VCaP (cell line): ENCODE results near the gene PSAPL1.

Source experiments
- H3K27ac ChIP-seq: fragments of 450-650 bp; 2 replicates; pipeline ENCODE4 v1.5.1; 2017
- TF ChIP-seq, protein P1 (sequence below): fragments of 450-650 bp; conservative IDR thresholded peaks from 2 replicates; pipeline ENCODE4 v1.5.1; 2017; ENCODE audit warnings: mild to moderate bottlenecking, moderate library complexity

Gene PSAPL1

DNA sequence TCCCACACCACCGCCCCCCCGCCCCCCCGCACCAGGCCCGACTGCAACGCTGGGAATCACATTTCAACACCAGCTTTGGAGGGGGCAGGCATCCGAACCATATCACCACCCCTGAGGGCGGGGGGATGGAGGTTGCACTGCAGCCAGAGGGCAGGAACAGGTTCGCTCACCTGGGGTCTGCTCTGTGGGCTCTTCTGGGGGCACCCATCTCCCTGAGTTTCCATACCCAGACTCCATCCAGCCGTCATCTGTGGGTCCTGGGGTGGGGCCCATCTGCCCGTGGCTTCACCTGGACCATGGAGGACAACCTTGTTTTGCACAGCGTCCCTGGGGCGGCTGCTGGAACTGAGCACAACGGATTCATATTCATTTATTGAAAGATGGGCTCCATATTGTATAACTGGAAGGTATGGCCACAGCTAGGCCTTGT is 6.9 kb downstream of the PSAPL1 start:
- no peak overlapping the region for H3K27ac ChIP-seq
- TF ChIP-seq, protein P1, sequence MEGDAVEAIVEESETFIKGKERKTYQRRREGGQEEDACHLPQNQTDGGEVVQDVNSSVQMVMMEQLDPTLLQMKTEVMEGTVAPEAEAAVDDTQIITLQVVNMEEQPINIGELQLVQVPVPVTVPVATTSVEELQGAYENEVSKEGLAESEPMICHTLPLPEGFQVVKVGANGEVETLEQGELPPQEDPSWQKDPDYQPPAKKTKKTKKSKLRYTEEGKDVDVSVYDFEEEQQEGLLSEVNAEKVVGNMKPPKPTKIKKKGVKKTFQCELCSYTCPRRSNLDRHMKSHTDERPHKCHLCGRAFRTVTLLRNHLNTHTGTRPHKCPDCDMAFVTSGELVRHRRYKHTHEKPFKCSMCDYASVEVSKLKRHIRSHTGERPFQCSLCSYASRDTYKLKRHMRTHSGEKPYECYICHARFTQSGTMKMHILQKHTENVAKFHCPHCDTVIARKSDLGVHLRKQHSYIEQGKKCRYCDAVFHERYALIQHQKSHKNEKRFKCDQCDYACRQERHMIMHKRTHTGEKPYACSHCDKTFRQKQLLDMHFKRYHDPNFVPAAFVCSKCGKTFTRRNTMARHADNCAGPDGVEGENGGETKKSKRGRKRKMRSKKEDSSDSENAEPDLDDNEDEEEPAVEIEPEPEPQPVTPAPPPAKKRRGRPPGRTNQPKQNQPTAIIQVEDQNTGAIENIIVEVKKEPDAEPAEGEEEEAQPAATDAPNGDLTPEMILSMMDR: no peak

DNA sequence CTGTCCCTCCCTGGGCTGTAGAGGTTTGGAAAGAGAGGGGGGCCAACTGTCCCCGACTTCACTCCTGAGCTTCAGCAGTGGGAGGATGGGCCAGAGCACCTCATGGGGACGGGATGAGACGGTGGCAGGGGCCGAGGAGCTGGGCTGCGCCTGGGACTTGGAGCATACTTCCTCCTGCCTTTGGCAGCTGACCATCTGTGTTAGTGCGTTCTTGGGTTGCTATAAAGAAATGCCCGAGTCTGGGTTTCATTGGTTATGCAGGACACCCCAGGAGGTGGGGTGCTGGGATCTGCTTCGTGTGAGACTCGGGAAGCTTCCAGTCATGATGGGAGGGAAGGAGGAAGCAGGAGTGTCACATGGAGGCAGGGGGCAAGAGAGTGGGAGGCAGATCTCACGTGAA is 7.4 kb downstream of the PSAPL1 start:
- no peak overlapping the region for H3K27ac ChIP-seq

DNA sequence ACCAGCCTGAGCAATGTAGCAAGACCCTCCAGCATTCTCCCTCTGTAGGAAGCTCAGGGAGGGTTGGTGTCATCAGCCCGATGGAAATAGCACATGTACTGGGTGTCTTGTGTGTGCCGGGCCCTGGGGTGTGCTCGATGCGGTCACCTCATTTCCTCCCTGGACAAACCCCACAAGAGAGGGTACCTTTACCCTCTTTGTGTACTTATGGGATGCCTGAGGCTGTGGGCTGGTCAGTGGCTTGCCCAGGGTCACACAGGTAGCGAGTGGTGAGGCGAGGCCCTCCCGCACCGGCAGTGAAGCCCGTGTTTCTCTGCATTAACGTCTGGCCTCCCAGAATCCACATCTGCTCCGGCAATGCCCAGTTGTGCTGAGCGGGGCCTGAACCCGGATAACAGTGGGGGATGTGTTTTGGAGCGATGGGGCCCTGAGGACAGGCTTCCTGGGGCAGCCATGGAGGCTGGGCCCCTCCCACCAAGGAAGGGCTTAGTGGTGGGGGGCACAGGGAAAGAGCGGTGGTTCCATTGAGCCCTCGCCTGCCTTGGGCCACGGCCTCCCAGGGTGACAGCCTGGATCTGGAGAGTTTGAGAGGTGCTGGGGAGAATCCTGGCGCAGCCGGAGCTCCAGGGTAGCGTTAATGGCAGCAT is 8.1 kb downstream of the PSAPL1 start:
- TF ChIP-seq, protein P1: no peak
- no peak overlapping the region for H3K27ac ChIP-seq

More for the DNA sequence above, 7.4 kb downstream of the PSAPL1 start:
- TF ChIP-seq, protein P1: no peak

DNA sequence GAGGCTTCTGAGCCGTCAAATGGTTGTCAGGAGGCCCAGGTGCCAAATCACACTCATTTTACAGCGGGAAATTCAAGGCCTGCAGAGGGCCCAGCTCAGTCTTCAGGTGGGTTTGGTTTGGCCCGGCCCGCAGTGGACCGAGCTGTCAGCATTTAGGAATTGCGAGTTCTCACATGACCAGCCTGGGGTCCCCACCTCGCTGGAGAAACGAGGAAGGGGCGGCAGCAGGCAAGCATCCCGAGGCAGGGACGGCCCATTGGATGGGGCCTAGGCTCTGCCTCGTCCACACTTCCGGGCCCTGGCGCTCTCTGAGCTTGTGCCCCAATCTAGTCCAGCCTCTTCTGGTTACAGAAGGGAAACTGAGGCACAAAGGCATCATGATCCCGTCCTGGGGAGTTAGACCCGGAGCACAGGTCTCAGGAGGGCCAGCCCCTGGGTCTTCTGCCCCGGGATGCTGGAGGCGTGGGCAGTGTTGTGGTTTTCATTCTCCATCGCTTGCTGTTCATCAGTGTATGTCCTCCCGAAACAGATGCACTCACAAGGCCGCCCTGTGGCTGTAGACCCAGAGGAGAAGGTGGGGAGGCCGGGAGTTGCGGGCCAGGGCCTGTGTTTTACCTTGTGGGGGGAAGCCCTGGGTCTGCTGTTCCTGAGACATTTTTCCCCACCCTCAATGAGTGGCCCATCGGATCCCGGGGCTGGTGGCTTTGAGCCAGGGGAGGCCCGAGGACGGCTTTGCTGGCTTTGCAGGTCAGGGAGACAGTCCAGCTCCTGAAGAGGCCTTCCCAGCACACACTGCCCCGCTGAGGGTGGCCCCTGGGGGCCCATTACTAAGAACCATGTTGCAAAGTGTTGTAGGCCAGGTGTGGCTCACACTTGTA is 8.9 kb downstream of the PSAPL1 start:
- TF ChIP-seq, protein P1: no peak

DNA sequence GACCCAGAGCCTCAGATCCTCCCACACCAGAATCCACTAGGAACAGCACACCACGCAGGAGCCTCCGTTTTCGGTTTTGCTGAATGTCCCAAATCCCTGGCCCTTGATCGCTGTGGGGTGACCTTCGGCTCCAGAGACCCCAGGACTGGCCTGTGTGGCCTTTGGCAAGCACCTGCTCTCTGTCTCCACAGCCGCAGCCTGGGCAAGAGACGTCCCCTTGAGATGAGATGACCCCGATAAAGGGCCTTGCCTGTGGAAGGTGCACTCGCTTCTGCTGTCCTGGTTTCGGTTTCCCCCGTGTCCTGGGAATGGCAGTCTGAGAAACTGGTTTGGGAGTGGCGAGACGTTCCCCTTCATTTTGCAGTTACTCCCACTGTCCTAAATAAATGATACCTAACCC is 9.6 kb downstream of the PSAPL1 start:
- TF ChIP-seq, protein P1: no peak
- H3K27ac ChIP-seq: no peak overlapping the region

More for the DNA sequence above, 8.9 kb downstream of the PSAPL1 start:
- H3K27ac ChIP-seq: no peak overlapping the region

DNA sequence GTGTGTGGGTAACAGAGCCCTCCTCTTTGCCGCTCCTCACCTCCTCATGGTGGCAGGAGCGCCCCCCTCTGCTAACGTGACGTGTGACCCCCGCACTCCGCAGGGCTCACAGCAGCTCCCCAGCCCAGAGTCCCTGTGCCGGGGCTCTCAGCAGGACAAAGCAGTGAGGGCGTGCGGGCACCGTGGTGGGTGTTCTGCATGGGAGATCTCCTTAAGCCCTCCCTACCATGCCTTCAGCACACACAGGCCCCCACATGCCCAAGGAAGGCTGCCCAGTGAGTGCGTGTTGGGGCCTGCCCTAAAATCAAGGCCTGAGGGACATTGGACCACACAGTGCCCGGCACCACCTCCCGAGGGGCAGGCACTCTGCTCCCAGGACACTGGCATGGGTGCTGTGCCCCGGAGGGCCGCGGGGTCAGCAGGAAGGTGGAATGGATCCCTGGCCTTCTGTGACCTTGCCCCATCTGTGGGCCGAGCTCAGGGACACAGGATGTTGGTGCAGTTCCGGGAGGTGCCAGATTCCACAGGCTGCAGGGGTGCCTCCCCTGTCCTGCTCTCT is 10.1 kb downstream of the PSAPL1 start:
- H3K27ac ChIP-seq: no peak overlapping the region
- TF ChIP-seq, protein P1: no peak
